ENCODE results near the gene FKTN.
"Not testable (repeated sequence)": the region's sequence is repeated elsewhere in the genome, so short reads cannot be mapped to it uniquely, and the experiment has no call there.

Gene FKTN

DNA sequence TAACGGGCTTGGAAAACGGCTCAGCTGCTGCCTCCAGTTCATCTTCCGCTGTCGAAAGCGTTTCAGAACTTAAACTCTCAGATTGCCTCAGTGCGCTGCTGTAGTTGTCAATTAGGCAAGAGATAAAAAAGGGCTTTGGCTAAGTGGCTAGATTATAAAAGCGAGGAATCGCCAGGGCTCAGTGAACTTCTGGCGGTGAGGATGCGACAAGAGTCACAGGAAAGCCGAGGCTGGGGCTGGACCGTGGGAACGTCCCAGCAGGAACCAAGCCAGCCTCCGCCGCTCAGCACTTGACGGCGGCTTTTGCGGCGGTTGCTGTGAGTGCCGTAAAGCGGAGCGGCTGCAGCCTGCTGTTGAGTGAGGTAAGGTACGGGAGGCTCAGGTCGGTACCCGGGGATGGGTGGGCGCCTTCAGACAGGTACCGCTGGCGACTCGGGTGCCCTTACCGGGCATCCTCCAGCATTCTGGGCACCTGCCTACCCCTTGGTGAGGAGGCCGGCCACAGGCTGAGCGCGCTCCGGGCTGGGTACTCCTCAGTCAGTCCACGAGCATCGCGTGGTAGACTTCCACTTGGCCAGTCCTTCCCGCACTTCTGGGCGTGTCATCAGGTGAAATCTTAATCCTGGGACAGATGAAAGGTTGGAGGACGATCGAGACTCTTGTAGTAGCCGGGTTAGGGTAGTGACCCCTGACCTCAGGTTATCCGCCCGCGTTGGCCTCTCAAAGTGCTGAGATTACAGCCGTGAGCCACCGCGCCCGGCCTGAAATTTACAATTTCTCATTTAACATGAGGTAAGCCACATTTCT is at the start of gene FKTN:
Gene FKTN, plus strand, starts transcription at position 328 of the 807 bp plus-strand sequence. CDS start 16,902 bp downstream, outside the sequence.
- DNase-seq, result peak; percentile 93

DNA sequence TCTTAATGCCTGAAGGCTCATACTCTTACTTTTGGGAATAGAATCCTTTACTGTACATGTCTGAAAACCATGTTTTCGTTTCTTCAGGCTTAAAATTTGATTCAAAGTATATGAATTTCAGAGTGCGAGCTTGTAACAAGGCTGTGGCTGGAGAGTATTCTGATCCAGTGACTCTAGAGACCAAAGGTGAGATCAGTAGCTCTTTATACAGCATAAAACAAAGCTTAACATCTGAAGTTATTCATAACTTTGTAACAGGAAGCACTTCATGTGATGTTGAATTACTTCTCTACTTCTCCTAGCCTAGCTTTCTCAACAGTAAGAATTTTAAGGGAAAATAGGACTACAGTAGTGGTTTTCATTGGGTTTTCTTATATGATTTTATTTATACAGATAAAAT is 49.4 kb upstream of the FKTN start:
- DNase-seq, result no peak

DNA sequence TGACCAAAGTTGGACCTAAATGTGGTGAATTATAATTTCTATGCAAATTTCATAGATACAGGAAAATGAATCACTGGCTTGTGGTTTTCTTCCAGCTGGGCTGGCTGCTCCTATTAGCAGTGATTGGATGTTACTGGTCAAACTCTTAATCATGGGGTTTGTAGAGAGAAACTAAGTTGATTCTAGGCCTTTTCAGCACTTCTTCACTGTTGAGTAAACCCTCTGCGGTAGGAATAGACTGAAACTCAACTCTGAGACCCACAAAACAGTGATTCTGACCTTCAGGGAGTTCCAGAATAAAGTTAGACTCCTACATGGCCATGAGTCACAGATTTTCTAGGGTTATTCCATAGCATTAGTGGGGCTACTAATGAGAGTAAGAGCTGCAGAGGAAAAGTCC is 47.9 kb upstream of the FKTN start:
- DNase-seq, result no peak

DNA sequence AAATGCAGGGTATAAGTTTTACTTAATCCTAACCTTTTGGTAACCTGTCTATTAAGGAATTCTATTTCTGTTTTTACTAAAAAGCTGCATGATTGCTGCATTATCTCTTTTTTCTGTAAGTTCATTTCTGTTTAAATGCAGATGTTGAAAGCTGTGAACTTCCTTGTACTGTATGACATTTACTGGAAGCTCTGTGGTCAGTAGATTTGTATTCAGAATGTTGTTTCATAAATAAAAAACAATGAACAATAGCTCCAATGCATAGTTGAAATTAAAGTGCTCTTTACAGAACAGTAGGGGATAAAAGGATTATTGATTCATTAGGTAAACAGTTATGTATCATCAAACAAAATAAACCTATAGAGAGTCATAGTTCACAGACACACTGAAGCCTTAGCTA is 46.5 kb upstream of the FKTN start:
- DNase-seq, result no peak

DNA sequence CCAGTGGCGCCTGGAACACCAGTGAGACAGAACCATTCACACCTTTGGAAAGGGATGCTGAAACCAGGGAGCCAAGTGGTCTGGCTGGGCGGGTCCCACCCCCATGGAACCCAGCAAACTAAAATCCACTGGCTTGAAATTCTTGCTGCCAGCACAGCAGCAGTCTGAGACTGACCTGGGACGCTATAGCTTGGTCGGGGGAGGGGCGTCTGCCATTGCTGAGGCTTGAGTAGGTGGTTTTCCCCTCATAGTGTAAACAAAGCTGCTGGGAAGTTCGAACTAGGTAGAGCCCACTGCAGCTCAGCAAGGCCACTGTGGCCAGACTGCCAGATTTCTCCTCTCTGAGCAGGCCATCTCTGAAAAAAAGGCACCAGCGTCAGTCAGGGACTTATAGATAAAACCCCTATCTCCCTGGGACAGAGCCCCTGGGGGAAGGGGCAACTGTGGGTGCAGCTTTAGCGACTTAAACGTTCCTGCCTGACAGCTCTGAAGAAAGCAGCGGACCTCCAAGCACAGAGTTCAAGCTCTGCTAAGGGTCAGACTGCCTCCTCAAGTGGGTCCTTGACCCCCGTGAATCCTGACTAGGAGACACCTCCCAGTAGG is 42.0 kb upstream of the FKTN start:
- no peak for DNase-seq

DNA sequence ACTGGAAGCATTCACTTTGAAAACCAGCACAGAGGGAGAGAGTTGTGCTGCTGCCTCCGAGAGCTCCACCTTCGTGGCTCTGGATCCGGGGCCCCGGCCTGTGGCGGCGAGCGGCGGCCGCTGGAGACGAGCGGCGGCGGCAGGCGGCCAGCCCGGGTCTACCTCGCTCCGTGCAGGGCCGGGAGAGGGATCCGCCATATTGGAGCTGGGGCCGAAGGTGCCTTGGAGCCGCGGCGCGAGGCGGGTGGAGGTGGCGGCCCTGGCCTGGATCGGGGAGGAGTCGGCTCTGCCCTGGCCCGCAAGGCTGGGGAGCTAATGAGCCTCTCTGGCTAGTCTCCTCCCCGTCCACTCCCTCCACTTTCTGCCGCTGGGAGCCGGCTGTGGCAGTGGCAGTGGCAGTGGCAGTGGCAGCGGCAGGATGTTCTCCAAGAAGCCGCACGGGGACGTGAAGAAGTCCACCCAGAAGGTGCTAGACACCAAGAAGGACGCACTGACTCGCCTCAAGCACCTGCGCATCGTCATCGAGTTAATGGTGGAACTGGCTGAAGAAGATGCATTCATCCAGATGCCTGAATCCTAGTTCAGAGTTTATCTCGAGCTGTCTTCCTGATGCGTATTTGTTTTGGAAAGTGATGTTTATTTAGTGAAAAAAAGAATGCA is 38.1 kb upstream of the FKTN start:
- DNase-seq, result peak; percentile 76

DNA sequence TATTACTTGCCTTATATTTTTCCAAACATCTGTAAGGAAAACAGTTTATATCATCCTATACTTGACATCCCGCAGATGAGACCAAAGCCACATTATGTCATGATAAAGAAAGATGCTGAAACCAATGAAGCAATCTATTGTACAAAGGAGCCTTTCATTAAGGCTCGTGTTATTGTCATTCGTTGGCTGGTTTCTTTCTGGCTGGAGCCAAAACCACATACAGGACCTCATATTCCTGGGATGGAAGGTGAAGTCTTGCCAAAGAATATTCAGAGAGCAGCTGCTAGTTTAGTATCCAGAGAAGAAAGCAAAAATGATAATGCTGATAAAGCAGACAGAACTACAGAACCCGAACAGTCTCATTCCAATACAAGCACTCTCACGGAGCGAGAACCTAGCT is 36.9 kb upstream of the FKTN start:
- DNase-seq, result not testable (repeated sequence)

DNA sequence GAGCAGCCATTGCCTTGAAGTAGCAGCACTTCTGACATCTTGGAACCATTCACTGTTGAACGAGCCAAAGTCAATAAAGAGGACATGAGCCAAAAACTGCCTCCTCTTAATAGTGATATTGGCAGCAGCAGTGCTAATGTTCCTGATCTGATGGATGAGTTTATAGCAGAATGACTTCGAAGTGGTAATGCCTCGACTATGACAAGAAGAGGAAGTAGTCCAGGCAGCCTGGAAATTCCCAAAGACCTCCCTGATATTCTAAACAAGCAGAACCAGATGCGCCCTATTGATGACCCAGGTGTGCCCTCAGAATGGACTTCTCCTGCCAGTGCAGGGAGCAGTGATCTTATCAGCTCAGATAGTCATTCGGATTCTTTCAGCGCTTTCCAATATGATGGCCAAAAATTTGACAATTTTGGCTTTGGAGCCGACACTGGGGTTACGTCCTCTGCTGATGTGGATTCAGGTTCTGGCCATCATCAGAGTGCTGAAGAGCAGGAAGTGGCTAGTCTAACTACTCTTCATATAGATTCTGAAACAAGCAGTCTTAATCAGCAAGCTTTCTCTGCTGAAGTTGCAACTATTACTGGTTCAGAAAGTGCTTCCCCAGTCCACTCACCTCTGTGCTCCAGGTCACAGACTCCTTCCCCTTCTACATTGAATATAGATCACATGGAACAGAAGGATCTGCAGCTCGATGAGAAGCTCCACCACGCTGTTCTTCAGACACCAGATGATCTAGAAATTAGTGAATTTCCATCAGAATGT is 35.1 kb upstream of the FKTN start:
- DNase-seq, result not testable (repeated sequence)

DNA sequence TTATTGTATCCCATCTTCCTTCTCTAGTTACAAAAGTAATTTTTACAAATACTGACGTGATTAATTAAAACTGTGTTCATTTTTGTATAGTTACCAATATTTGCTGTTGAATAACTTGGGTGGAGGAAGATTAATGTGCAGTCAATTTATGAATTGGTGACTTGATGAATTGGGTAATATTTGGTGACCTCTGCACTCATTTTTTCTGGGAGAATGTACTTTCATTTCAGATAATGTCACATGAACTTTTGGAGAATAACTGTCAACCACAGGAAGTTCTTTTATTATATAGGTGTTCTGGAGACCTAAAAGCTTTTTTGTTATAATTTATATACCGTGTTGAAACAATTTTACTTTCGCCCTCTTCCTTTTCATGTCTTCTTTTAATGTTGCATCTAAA is 26.4 kb upstream of the FKTN start:
- no peak for DNase-seq

DNA sequence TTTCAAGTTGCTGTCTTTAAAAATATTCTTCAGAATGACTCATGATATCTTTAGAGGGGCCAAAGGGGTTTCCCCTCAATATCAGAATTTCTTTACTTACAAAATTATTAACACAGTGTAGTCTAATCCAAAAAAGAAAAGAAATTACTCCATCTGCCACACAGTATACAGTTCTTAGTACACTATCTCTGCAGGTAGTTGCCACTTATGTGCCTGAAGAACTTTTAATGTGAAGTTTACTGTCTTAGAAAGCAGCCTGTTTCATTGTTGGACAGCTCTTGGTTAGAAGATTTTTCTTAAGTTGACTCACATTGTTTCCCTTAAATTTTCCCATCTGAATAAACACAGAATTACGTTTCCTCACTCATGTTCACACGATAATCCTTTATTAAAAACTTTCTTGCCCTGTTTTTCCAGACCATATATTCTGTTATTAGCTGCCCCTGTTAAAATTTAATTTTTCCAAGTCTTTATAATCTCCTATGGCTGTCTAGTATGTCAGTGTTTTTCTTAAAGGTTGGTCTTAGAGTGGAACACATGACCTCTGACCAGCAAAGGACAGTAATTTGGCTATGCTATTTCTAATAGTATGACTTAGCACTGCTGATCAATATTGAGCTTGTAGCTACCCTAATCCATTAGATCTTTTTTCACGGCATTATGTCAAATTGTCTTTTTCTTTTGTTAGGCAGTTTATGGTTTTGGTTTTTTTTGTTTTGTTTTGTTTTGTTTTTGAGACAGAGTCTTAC is 21.8 kb upstream of the FKTN start:
- DNase-seq, result no peak

DNA sequence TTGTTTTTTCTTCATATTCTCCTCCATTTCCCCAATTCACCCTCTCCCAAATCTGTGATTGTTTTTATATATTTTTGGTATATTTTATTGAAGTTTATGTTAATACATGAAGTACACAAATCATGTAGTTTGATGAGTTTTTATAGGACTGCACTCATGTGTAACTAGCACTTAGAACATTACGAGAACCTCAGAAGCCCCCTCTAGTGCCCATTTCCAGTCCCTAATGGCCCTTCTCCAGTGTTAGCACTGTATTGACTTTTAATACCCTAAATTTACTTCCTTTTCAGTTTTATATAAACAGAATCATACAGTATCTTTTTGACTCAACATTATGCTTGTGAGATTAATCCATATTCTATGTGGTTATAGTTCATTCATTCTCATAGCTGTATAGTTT is 18.5 kb upstream of the FKTN start:
- no peak for DNase-seq

DNA sequence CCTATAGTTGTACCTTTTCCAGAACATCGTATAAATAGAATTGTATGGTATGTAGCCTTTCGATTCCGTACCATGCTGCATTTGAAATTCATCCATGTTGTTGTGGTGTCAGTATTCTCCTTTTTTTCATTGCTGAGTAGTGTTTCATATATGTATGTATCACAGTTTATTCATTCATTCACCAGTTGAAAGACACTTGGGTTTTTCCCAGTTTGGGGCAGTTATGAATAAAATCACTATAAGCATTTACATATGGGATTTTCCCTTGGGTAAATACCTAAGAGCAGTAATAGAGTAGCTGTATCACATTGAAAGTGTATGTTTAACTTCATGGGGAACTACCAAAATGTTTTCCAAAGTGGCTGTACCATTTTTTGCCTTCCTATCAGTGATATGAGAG is 16.1 kb upstream of the FKTN start:
- no peak for DNase-seq

DNA sequence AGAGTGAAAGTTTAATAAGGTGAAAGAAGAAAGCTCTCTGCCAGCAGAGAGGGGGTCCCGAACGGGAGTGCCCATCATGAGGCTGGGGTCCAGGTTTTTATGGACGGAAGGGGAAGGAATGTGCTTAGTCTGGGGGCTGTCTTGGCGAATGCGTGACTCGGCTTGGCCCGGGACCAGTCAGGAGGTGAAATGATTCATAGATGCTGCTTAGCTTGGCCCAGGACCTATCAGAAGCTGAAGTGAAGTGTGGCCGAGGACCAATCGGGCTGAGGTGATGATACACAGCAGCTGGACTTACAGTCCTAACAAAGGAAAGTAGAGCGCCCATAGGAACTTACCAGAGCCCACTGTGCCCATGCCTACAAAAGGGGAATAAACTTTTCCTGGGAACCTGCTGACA is 3.9 kb upstream of the FKTN start:
- DNase-seq, result peak; percentile 51

DNA sequence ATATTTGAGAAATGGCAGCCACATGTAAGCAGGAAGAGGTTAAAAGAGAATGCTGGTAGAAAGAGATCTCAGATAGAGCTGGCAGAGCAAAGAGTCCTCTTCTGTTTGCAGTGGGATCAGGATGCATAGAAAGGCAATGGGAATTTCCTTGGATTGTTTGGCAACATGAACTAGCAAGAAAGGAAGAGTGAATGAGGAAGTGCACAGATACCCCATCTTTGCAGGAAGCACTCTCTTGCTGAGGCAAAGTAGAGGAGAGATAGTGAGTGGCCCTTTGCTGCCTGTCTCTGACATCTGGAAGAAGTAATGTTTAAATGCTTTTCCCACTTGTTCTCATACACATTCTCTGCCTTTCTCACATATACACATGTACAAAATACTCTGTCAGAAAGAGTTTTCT is 14.5 kb downstream of the FKTN start:
- no peak for DNase-seq

DNA sequence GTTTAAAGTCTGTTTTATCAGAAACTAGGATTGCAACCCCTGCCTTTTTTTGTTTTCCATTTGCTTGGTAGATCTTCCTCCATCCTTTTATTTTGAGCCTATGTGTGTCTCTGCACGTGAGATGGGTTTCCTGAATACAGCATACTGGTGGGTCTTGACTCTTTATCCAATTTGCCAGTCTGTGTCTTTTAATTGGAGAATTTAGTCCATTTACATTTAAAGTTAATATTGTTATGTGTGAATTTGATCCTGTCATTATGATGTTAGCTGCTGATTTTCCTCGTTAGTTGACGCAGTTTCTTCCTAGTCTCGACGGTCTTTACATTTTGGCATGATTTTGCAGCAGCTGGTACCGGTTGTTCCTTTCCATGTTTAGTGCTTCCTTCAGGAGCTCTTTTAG is 22.0 kb downstream of the FKTN start:
- DNase-seq, result not testable (repeated sequence)

DNA sequence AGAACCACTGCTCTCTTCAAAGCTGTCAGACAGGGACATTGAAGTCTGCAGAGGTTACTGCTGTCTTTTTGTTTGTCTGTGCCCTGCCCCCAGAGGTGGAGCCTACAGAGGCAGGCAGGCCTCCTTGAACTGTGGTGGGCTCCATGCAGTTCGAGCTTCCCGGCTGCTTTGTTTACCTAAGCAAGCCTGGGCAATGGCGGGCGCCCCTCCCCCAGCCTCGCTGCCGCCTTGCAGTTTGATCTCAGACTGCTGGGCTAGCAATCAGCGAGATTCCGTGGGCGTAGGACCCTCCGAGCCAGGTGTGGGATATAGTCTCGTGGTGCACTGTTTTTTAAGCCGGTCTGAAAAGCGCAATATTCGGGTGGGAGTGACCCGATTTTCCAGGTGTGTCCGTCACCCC is 23.6 kb downstream of the FKTN start:
- DNase-seq, result not testable (repeated sequence)

DNA sequence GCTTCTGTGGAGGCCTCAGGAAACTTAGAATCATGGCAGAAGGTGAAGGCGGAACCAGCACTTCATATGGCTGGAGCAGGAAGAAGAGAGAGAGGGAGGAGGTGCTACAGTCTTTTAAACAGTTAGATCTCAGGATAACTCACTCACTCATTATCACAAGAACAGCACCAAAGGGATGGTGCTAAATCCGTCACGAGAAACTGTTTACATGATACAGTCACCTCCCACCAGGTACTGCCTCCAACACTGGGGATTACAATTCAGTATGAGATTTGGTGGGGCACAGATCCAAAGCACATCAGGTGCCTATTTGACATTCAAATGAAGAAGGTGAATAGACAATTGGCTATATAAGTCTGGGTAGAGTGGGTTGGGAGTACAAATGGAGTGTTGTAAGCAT is 35.2 kb downstream of the FKTN start:
- DNase-seq, result no peak

DNA sequence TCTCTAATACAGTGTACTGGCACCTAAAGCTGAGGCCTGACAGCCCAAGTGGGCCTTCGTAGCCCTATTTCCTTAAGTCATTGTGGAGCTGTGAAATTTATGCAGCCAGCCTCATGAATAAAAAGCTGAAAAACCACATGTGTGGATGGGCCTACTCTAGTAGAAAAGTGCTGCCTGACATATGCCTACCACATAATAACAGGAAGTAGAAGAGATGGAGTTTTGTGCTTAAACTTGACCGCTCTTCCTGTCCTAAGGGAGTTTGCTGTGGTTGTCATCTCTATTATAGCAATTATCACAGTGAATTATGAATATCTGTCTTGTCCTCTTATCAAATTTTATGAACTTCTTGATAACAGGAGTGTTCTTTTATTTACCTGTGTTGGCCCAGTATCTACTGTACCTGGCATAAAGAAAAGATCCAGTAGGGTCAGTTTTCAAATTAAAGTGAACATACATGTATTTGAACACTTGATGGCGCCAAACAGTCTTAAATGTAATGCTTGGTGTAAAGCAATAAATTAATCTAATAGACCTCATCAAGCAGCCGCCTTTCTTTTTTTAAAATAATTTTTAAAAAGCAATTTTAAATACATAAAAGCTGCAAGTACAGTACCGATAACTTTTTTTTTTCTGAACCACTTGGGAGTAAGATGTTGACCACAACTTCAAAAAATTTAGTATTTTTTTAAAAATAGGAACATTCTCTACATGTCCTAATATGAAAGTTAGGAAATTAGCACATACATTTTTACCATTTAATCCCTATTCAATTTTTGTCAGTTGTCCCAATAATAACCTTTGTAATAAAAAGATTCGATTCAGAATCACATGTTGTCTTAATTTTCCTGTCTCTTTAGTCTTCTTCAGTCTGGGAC is 51.0 kb downstream of the FKTN start:
- no peak for DNase-seq

DNA sequence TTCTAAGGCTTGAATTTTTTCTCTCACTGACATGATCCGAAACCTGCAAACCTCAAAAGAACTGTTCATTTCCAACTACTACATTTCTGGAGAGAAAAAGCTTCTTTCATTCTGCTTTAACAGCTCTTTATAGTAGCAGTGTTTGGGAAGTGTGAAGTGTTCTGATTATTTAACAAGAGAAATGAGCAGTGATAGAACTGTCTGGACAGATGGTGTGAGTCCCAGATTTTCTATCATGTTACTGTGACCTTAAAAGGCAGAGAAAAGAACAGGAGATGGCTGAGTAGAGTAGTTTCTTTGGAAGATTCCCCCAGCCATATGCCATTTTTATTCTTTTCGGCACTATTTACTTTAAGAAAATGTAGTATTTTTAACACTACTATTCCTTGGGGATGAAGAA is 63.1 kb downstream of the FKTN start:
- no peak for DNase-seq

DNA sequence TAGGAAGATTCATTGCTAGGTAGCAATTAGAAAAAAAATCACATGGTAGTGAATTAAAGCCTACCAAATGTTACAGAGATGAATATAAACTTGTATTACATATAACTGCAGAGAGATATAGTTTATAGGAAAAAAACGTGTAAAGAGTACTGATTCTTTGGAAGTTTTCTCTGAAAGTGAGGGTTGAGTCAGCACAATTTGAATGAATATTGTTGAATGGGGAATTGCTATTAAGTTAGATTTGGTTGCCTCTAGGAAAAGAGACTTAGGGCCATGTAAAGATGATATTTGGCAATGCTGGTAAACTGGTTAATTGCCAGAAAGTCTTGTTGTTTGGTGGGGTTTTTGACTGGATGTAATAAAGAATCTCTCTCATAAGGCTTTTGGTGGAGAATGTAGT is 67.2 kb downstream of the FKTN start:
- no peak for DNase-seq

DNA sequence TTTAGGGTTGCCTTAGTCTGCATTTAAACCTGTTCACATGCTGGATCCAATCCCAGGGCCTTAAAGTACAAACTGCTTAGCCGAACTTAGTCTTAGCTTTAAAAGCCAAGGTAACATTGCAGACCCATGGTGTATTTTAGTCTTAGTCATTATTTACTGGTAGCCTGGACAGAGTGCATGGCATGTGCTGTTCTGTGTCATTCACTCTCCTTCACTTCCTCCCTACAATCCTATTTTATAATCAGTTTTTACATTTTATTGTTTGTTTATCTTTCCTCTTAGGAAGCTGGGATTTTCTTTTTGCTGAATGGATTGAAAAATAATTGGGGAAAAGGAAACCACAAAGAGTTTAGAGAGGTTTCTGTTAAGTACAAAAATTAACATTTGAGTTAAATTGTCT is 74.9 kb downstream of the FKTN start:
- no peak for DNase-seq

DNA sequence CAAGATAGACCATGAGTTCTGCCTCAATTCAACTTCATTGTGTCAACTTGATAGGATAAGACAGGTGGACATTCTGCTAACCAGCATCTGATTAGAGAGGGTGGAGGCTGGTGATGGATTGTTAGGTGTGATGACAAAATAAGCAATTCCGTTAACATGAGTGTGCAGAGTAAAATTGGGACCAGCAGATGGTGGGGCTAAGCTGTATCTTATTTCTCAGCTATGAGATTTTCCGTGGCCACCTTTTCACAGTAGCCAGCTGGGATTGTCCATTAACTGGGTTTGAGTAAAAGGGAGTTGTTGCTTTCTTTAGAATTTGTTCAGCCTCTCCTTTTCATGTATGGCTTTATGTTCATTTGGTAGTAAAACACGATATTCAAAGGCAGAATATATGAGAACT is 75.5 kb downstream of the FKTN start:
- DNase-seq, result no peak

Measured in activated effector memory CD4-positive, alpha-beta T cell treated with anti-CD3 and anti-CD28 coated beads, Interleukin-2, amount 50 U/mL, for 16 hours (primary cell).